Panc1 (cell line): Measurements from ENCODE around the gene ADAMTS4. TPM values are rescaled to one million over a fixed set of nuclear protein-coding genes. Genes with fewer than 3 reads are reported as not detected.

ENCODE experiments used
- ATAC-seq: fragments of 200-7000 bp; cut with Tn5 transposase; 2 replicates; pipeline ENCODE4 v1.9.1; 2020; ENCODE audit warnings: mild to moderate bottlenecking, moderate library complexity
- BruUV-seq: library from RNA; stranded (reverse); fragments of 400-500 nt; replicated peaks from 2 replicates; lab custom pipeline; 2021; lab: Mats Ljungman, UMichigan
- CTCF ChIA-PET: fragments of 300-600 bp; sonication (Branson Sonifier 250); formaldehyde crosslinking; loops from one replicate; lab custom pipeline; 2022; ENCODE audit warnings: antibody characterized with exemption; lab: Charles Lee
- POLR2A ChIA-PET: fragments of 300-600 bp; sonication (Branson Sonifier 250); formaldehyde crosslinking; loops from one replicate; lab custom pipeline; 2022; ENCODE audit warnings: antibody characterized with exemption; lab: Charles Lee
- DNase-seq: peaks from one replicate; pipeline ENCODE4 v3.0.0-alpha.2; 2010; ENCODE audit warnings: low read depth, low spot score
- H3K27ac ChIP-seq: 2 replicates; pipeline ENCODE4 v1.5.1; 2011; ENCODE audit warnings: mild to moderate bottlenecking, low read length, inconsistent platforms
- H3K27me3 ChIP-seq: fragments of 200-500 bp; sonication (Bioruptor generic); 2 replicates; pipeline ENCODE4 v1.6.0; 2014; ENCODE audit warnings: low read length, inconsistent platforms; ENCODE audit not compliant: control insufficient read depth, insufficient read depth
- H3K36me3 ChIP-seq: fragments of 200-500 bp; sonication (Bioruptor generic); 2 replicates; pipeline ENCODE4 v1.5.1; 2014; ENCODE audit warnings: inconsistent platforms, mild to moderate bottlenecking, low read length, moderate library complexity; ENCODE audit not compliant: control insufficient read depth, insufficient read depth
- H3K4me1 ChIP-seq: 2 replicates; pipeline ENCODE4 v1.5.1; 2011; ENCODE audit warnings: inconsistent platforms, mild to moderate bottlenecking, low read length, moderate library complexity; ENCODE audit not compliant: control insufficient read depth, insufficient read depth
- H3K4me3 ChIP-seq, 2 experiments: 2 replicates each; pipeline ENCODE4 v1.5.1; 2011 to 2012; ENCODE audit warnings: low read depth in 2 of 2, low read length in 2 of 2, mild to moderate bottlenecking in 2 of 2, inconsistent platforms in 1 of 2, moderate library complexity in 1 of 2
- H3K9me3 ChIP-seq: fragments of 200-500 bp; sonication (Bioruptor generic); 2 replicates; pipeline ENCODE4 v1.5.1; 2014; ENCODE audit warnings: low read depth, mild to moderate bottlenecking, inconsistent platforms, low read length, moderate library complexity; ENCODE audit not compliant: control insufficient read depth, insufficient read depth
- CTCF ChIP-seq: fragments of 450-650 bp; IDR thresholded peaks from 2 replicates; pipeline ENCODE4 v1.5.1; 2017; ENCODE audit warnings: mild to moderate bottlenecking
- POLR2AphosphoS5 ChIP-seq: IDR thresholded peaks from 2 replicates; pipeline ENCODE4 v1.6.1; 2012; ENCODE audit warnings: mild to moderate bottlenecking, low read depth, low read length, moderate library complexity
- REST ChIP-seq, 2 experiments: IDR thresholded peaks; 2 replicates each; pipeline ENCODE4 v1.6.1; 2011 to 2012; ENCODE audit warnings: low read depth in 2 of 2, control low read depth in 1 of 2, low read length in 1 of 2, mild to moderate bottlenecking in 1 of 2, moderate library complexity in 1 of 2; ENCODE audit not compliant: insufficient read depth in 1 of 2
- SIN3A ChIP-seq: IDR thresholded peaks from 2 replicates; pipeline ENCODE4 v1.6.1; 2012; ENCODE audit warnings: low read depth, mild to moderate bottlenecking, low read length, moderate library complexity, borderline replicate concordance; ENCODE audit not compliant: insufficient read depth
- TCF7L2 ChIP-seq: IDR thresholded peaks from 2 replicates; pipeline ENCODE4 v1.6.1; 2011; ENCODE audit warnings: mild to moderate bottlenecking, low read depth, low read length, inconsistent platforms
- in situ Hi-C: cut with HindIII; loops from 2 replicates; pipeline ENCODE4 v1.10.0; 2016; ENCODE audit warnings: low sequenced_read_pairs, low pct_unique_long_range_greater_than_20kb
- intact Hi-C: fragments of 100-400 bp; cut with micrococcal nuclease; formaldehyde crosslinking; loops from one replicate; pipeline ENCODE4 v1.10.0; 2022; ENCODE audit not compliant: unreplicated experiment
- total RNA-seq: library from RNA; stranded (reverse); gene quantifications from one replicate; pipeline ENCODE4 v1.2.1, GENCODE V29; 2021; ENCODE audit not compliant: unreplicated experiment

Gene ADAMTS4
- total RNA-seq, 1 experiment from 2014 or later = 0.26 TPM

GRCh38 chr1:161196521-161197451, 2.1 kb downstream of the ADAMTS4 start:
- no peaks in the 10 kb centered on the region for H3K9me3 ChIP-seq
- intact Hi-C loops = no loop called here
- peaks cover 38% of the 10 kb centered on the region for H3K4me1 ChIP-seq
- in situ Hi-C loops = no loop called here
- no peaks in the 10 kb centered on the region for H3K27me3 ChIP-seq
- no TSS peak for BruUV-seq
- POLR2A ChIA-PET = interaction anchor here (0.6 kb wide), 1 partner anchor 11 kb away, joined by 3 read pairs; no protein-coding TSS in a partner anchor
- TF ChIP-seq TCF7L2 = no peak
- no peak for TF ChIP-seq POLR2AphosphoS5
- TF ChIP-seq REST (IDR thresholded peaks at IDR 0.05; ENCODE audit: insufficient read depth in 1 of 2, low read depth in 2 of 2, low read length in 1 of 2) = no peak
- no peak overlapping the region for H3K27ac ChIP-seq
- CTCF ChIA-PET = no interaction called here
- no peaks in the 10 kb centered on the region for H3K36me3 ChIP-seq
- H3K4me3 ChIP-seq = no peak overlapping the region; a peak in 1 of 4 replicates
- ATAC-seq = no peak
- no peak for DNase-seq

GRCh38 chr1:161196111-161196510, 2.7 kb downstream of the ADAMTS4 start:
- Histone ChIP-seq H3K27ac (no peak overlapping the region), H3K9me3 (no peaks in the 10 kb centered on the region), H3K4me3 (no peak overlapping the region), H3K36me3 (no peaks in the 10 kb centered on the region), H3K4me1 (peaks cover 31% of the 10 kb centered on the region), H3K27me3 (no peaks in the 10 kb centered on the region)
- in situ Hi-C loops (no loop called here), intact Hi-C loops (no loop called here)
- no TSS peak for BruUV-seq
- ATAC-seq (no peak), DNase-seq (no peak)
- TF ChIP-seq TCF7L2 (no peak), SIN3A (no peak), CTCF (no peak), POLR2AphosphoS5 (no peak), REST (IDR thresholded peaks at IDR 0.05; ENCODE audit: insufficient read depth in 1 of 2, low read depth in 2 of 2, low read length in 1 of 2) (no peak)
- ChIA-PET POLR2A (no interaction called here), CTCF (no interaction called here)
